ENCODE data around the gene DOHH.

Gene DOHH

DNA sequence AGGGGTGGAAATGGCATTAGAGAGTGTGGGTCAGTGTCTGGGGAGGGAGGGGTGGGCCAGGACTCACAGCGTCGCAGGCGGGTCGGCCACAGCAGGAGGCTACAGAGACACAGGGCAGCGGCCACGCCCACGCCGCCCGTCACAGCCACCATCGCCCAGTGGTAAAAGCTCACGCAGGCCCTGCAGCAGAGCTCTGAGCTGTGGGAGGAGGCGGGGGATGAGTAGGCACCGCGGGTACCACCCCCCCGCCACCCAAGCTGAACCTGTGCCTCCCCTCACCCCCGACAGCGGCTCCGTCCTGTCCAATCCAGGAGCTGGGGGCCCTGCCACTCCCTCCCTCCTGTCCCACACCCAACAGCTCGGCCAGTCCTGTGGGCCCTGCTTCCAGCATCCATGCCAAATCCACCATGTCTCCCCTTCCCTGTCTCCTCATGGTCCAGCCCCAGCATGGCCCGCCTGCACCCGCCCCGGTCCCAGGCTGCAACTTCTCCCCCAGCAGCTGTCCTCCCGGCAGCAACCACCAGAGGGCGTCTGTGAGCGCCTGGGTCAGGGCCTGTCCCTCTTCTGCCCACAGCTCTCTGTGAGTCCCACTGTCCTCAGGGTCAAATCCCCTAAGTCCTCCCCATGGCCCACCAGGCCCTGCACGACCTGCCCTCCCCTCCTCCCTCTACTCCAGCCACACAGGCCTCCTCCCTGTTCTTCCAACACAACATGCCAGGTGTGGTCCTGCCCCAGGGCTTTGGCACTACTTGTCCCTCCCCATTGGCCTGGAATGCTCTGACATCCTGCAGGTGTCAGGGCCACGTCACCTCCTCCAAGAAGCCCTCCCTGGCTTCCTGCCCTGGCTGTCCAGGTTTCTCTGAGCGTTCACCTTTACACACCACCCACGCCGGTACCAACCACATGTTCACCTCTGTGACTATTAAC is 44.5 kb upstream of the DOHH start (continued):
- TF ChIP-seq ZNF223 (tag by site-specific recombination; IDR thresholded peaks at IDR 0.05) = peak; percentile 54; the same call in 1 of the 2 replicates
- no peak for TF ChIP-seq ZNF174 (tag by site-specific recombination; IDR thresholded peaks at IDR 0.05)
- TF ChIP-seq ZNF366 (tag by site-specific recombination; conservative IDR thresholded peaks at IDR 0.05) = 0 out of 2 replicates have a peak, but pooled peaks have one; percentile 11
- TF ChIP-seq KLF9 (tag by site-specific recombination; IDR thresholded peaks at IDR 0.05; ENCODE audit: low read depth) = peak; percentile 32; the same call in 1 of the 2 replicates
- TF ChIP-seq ZFP37 (tag by site-specific recombination; IDR thresholded peaks at IDR 0.05) = 0 out of 2 replicates have a peak, but pooled peaks have one; percentile 30
- TF ChIP-seq ZNF404 (tag by site-specific recombination; IDR thresholded peaks at IDR 0.05) = no peak
- no peak for TF ChIP-seq ZNF302 (tag by site-specific recombination; IDR thresholded peaks at IDR 0.05; ENCODE audit: low read depth)
- TF ChIP-seq, protein P1, sequence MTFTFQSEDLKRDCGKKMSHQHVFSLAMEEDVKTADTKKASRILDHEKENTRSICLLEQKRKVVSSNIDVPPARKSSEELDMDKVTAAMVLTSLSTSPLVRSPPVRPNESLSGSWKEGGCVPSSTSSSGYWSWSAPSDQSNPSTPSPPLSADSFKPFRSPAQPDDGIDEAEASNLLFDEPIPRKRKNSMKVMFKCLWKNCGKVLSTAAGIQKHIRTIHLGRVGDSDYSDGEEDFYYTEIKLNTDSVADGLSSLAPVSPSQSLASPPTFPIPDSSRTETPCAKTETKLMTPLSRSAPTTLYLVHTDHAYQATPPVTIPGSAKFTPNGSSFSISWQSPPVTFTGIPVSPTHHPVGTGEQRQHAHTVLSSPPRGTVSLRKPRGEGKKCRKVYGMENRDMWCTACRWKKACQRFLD (tag by site-specific recombination; IDR thresholded peaks at IDR 0.05) = no peak
- 0 out of 2 replicates have a peak, but pooled peaks have one; percentile 38 for TF ChIP-seq KLF10 (tag by site-specific recombination; IDR thresholded peaks at IDR 0.05)
- peak; percentile 25; the same call in 1 of the 2 replicates for TF ChIP-seq ZNF341 (tag by site-specific recombination; IDR thresholded peaks at IDR 0.05; ENCODE audit: low read depth)
- no peak for TF ChIP-seq ZBTB48 (tag by site-specific recombination; IDR thresholded peaks at IDR 0.05)
- TF ChIP-seq, protein P2, sequence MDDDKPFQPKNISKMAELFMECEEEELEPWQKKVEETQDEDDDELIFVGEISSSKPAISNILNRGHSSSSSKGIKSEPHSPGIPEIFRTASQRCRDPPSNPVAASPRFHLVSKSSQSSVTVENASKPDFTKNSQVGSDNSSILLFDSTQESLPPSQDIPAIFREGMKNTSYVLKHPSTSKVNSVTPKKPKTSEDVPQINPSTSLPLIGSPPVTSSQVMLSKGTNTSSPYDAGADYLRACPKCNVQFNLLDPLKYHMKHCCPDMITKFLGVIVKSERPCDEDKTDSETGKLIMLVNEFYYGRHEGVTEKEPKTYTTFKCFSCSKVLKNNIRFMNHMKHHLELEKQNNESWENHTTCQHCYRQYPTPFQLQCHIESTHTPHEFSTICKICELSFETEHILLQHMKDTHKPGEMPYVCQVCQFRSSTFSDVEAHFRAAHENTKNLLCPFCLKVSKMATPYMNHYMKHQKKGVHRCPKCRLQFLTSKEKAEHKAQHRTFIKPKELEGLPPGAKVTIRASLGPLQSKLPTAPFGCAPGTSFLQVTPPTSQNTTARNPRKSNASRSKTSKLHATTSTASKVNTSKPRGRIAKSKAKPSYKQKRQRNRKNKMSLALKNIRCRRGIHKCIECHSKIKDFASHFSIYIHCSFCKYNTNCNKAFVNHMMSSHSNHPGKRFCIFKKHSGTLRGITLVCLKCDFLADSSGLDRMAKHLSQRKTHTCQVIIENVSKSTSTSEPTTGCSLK (tag by site-specific recombination; IDR thresholded peaks at IDR 0.05) = no peak
- TF ChIP-seq, protein P3, sequence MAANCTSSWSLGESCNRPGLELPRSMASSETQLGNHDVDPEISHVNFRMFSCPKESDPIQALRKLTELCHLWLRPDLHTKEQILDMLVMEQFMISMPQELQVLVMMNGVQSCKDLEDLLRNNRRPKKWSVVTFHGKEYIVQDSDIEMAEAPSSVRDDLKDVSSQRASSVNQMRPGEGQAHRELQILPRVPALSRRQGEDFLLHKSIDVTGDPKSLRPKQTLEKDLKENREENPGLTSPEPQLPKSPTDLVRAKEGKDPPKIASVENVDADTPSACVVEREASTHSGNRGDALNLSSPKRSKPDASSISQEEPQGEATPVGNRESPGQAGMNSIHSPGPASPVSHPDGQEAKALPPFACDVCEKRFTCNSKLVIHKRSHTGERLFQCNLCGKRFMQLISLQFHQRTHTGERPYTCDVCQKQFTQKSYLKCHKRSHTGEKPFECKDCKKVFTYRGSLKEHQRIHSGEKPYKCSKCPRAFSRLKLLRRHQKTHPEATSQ (tag by site-specific recombination; IDR thresholded peaks at IDR 0.05) = peak; percentile 42; the same call in 1 of the 2 replicates
- no peak for TF ChIP-seq ZNF138 (tag by site-specific recombination; IDR thresholded peaks at IDR 0.05; ENCODE audit: borderline replicate concordance)
- TF ChIP-seq ZNF623 (tag by site-specific recombination; IDR thresholded peaks at IDR 0.05) = peak; percentile 87
- TF ChIP-seq KLF1 (tag by site-specific recombination; IDR thresholded peaks at IDR 0.05) = peak; percentile 28; the same call in 1 of the 2 replicates
- TF ChIP-seq ZNF654 (tag by site-specific recombination; IDR thresholded peaks at IDR 0.05; ENCODE audit: low read depth) = peak; percentile 32
- no peak for TF ChIP-seq ZNF585B (tag by site-specific recombination; IDR thresholded peaks at IDR 0.05)
- no peak for TF ChIP-seq ZNF473 (tag by site-specific recombination; IDR thresholded peaks at IDR 0.05)
- no peak for TF ChIP-seq ZNF10 (tag by site-specific recombination; IDR thresholded peaks at IDR 0.05)

DNA sequence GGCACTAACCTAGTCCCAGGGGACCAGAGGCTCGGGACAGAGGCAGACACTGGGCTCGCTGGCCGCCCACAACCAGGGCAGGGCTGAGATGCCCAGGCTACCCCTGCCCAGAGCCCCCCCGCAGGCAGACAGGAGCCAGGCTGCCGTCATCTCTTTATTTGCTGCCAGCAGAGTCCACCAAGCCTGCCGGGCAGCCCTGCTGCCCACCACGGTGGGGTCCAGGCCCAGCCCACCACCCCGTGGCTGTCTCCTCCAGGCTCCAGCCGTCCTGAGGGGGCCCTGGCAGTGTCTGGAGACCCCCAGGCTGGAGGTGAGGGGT is 43.5 kb upstream of the DOHH start:
- POLR2A ChIA-PET = no interaction called here
- CTCF ChIA-PET = interaction anchor here (0.6 to 1.6 kb wide), 2 partner anchors 23 to 40 kb away, joined by 3 to 5 read pairs; no protein-coding TSS in a partner anchor
- no peaks in the 10 kb centered on the region for H3K4me1 ChIP-seq (ENCODE audit: control insufficient read depth, insufficient read depth, low read length)
- TF ChIP-seq, protein P4, sequence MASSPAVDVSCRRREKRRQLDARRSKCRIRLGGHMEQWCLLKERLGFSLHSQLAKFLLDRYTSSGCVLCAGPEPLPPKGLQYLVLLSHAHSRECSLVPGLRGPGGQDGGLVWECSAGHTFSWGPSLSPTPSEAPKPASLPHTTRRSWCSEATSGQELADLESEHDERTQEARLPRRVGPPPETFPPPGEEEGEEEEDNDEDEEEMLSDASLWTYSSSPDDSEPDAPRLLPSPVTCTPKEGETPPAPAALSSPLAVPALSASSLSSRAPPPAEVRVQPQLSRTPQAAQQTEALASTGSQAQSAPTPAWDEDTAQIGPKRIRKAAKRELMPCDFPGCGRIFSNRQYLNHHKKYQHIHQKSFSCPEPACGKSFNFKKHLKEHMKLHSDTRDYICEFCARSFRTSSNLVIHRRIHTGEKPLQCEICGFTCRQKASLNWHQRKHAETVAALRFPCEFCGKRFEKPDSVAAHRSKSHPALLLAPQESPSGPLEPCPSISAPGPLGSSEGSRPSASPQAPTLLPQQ (tag by site-specific recombination; IDR thresholded peaks at IDR 0.05) = no peak
- TF ChIP-seq TCF7L2 (IDR thresholded peaks at IDR 0.05; ENCODE audit: borderline replicate concordance, low read depth, low read length) = no peak
- TF ChIP-seq, protein P5, sequence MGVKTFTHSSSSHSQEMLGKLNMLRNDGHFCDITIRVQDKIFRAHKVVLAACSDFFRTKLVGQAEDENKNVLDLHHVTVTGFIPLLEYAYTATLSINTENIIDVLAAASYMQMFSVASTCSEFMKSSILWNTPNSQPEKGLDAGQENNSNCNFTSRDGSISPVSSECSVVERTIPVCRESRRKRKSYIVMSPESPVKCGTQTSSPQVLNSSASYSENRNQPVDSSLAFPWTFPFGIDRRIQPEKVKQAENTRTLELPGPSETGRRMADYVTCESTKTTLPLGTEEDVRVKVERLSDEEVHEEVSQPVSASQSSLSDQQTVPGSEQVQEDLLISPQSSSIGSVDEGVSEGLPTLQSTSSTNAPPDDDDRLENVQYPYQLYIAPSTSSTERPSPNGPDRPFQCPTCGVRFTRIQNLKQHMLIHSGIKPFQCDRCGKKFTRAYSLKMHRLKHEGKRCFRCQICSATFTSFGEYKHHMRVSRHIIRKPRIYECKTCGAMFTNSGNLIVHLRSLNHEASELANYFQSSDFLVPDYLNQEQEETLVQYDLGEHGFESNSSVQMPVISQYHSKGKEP (tag by site-specific recombination; IDR thresholded peaks at IDR 0.05) = no peak
- TF ChIP-seq ZNF785 (tag by site-specific recombination; IDR thresholded peaks at IDR 0.05) = no peak
- no peak for TF ChIP-seq PRDM1 (tag by site-specific recombination; IDR thresholded peaks at IDR 0.05)
- TF ChIP-seq ZNF48 (tag by site-specific recombination; IDR thresholded peaks at IDR 0.05) = no peak
- no peak for TF ChIP-seq ZBTB7A (tag by site-specific recombination; IDR thresholded peaks at IDR 0.05; ENCODE audit: low read depth)
- no peak for TF ChIP-seq ZNF701 (tag by site-specific recombination; IDR thresholded peaks at IDR 0.05)
- no peak for TF ChIP-seq ZNF350 (tag by site-specific recombination; IDR thresholded peaks at IDR 0.05)
- H3K36me3 ChIP-seq (ENCODE audit: control insufficient read depth in 2 of 2, insufficient read depth in 1 of 2, low read length in 2 of 2) = peaks cover 3 to 41% of the 10 kb centered on the region in 2 experiments; a peak in 2 of 3 replicates
- H3K4me3 ChIP-seq (ENCODE audit: low read depth, low read length) = no peak overlapping the region
- H3K9me3 ChIP-seq (ENCODE audit: control insufficient read depth, insufficient read depth, low read depth, low read length) = no peaks in the 10 kb centered on the region
- no peak overlapping the region for H3K27ac ChIP-seq (ENCODE audit: extremely low read depth, low read depth, low read length)

Measured in HEK293 (cell line).